GM12878 (cell line): ENCODE measurements around the gene TMEM109. TPM values are rescaled to one million over a fixed set of nuclear protein-coding genes. Genes with fewer than 3 reads are reported as not detected.
A peak's percentile ranks its signal among the peaks of the same experiment; 100 is the strongest.

Source experiments
- ATF7 ChIP-seq: fragments of 450-650 bp; IDR thresholded peaks from 2 replicates; pipeline ENCODE4 v1.6.1; 2016; ENCODE audit warnings: low read depth, mild to moderate bottlenecking
- CBX5 ChIP-seq: sonication (generic); IDR thresholded peaks from 2 replicates; pipeline ENCODE4 v1.6.1; 2016; ENCODE audit warnings: low read depth, moderate library complexity, mild to moderate bottlenecking, inconsistent platforms
- FOS ChIP-seq: IDR thresholded peaks from 3 replicates; pipeline ENCODE4 v1.6.1; 2011; ENCODE audit warnings: borderline replicate concordance; ENCODE audit not compliant: insufficient read length; ENCODE audit errors: extremely low read depth
- KDM1A ChIP-seq: fragments of 200-600 bp; sonication (generic); IDR thresholded peaks from 2 replicates; pipeline ENCODE4 v1.6.1; 2016; ENCODE audit warnings: borderline replicate concordance
- LARP7 ChIP-seq: fragments of 450-650 bp; IDR thresholded peaks from 2 replicates; pipeline ENCODE4 v1.6.1; 2017; ENCODE audit warnings: mild to moderate bottlenecking
- MTA3 ChIP-seq: IDR thresholded peaks from 2 replicates; pipeline ENCODE4 v1.6.1; 2012; ENCODE audit warnings: low read length, inconsistent platforms, borderline replicate concordance
- NFIC ChIP-seq: IDR thresholded peaks from 2 replicates; pipeline ENCODE4 v1.6.1; 2012; ENCODE audit warnings: low read depth, mild to moderate bottlenecking, inconsistent platforms, low read length, moderate library complexity
- NFYB ChIP-seq: IDR thresholded peaks from 2 replicates; pipeline ENCODE4 v1.6.1; 2011; ENCODE audit warnings: low read depth, mild to moderate bottlenecking, low read length, improper control_type of control experiment, moderate library complexity; ENCODE audit not compliant: insufficient read depth
- NRF1 ChIP-seq: conservative IDR thresholded peaks from 2 replicates; pipeline ENCODE4 v1.6.1; 2011; ENCODE audit warnings: mild to moderate bottlenecking, low read depth, low read length, improper control_type of control experiment
- RBBP5 ChIP-seq: fragments of 200-600 bp; sonication (generic); conservative IDR thresholded peaks from 2 replicates; pipeline ENCODE4 v1.6.1; 2016
- RUNX3 ChIP-seq: IDR thresholded peaks from 2 replicates; pipeline ENCODE4 v1.6.1; 2012; ENCODE audit warnings: low read length, inconsistent platforms
- SMAD1 ChIP-seq: fragments of 450-650 bp; IDR thresholded peaks from 2 replicates; pipeline ENCODE4 v1.6.1; 2018; ENCODE audit warnings: mild to moderate bottlenecking, low read depth; ENCODE audit not compliant: partially characterized antibody
- TAF1 ChIP-seq: IDR thresholded peaks from 2 replicates; pipeline ENCODE4 v1.6.1; 2011; ENCODE audit warnings: mild to moderate bottlenecking, low read depth, low read length, borderline replicate concordance
- TCF12 ChIP-seq: IDR thresholded peaks from 2 replicates; pipeline ENCODE4 v1.6.1; 2011; ENCODE audit warnings: low read depth, mild to moderate bottlenecking, low read length
- TCF3 ChIP-seq: IDR thresholded peaks from 2 replicates; pipeline ENCODE4 v1.6.1; 2012; ENCODE audit warnings: low read depth, mild to moderate bottlenecking, low read length, borderline replicate concordance; ENCODE audit not compliant: insufficient read depth
- polyA plus RNA-seq, 11 experiments: library from polyadenylated mRNA; depleted of rRNA in 4 of 11; unstranded in 6 of 11; stranded (reverse) in 5 of 11; fragments of >200 nt; fragmentation: Nextera tagmentation in 4 of 11; fragmentation: Illumina TruSeq in 1 of 11; extraction: Ambion mirVana in 4 of 11; extraction: Trizol in 1 of 11; gene quantifications; 1 replicate in 1 of 11; 2 replicates in 10 of 11; pipeline versions ENCODE4 v1.2.1 to v1.2.3, GENCODE V29; 2011 to 2016; ENCODE audit warnings: inconsistent platforms in 2 of 11, missing spikeins in 2 of 11, low read depth in 1 of 11
- total RNA-seq, 4 experiments: library from RNA; depleted of rRNA in 3 of 4; stranded (reverse); fragments of >200 nt in 3 of 4; fragmentation: Illumina TruSeq in 1 of 4; extraction: Trizol in 1 of 4; gene quantifications; 2 replicates each; pipeline versions ENCODE4 v1.2.1 to v1.2.3, GENCODE V29; 2013 to 2021
- TF ChIP-seq, protein P1 (sequence below): IDR thresholded peaks from 2 replicates; pipeline ENCODE4 v1.6.1; 2011; ENCODE audit warnings: borderline replicate concordance, low read depth, mild to moderate bottlenecking, moderate library complexity, low read length; ENCODE audit not compliant: insufficient read depth, poor library complexity, severe bottlenecking
- TF ChIP-seq, protein P2 (sequence below): fragments of 450-650 bp; IDR thresholded peaks from 2 replicates; pipeline ENCODE4 v1.6.1; 2018; ENCODE audit warnings: mild to moderate bottlenecking, low read depth, moderate library complexity; ENCODE audit not compliant: partially characterized antibody
- TF ChIP-seq, protein P3 (sequence below): IDR thresholded peaks from 2 replicates; pipeline ENCODE4 v1.6.1; 2012; ENCODE audit warnings: improper control_type of control experiment, low read depth, low read length; ENCODE audit not compliant: insufficient replicate concordance
- TF ChIP-seq, protein P4 (sequence below): IDR thresholded peaks from 2 replicates; pipeline ENCODE4 v1.6.1; 2011; ENCODE audit warnings: mild to moderate bottlenecking, low read depth, low read length, moderate library complexity; ENCODE audit not compliant: insufficient replicate concordance

TMEM109 gene
- total and polyA plus RNA-seq, 10 of the 15 experiments (the other 5 are each of a cell fraction or from before 2014, with no cell fraction given): 21.9 to 199 (median 85.2) TPM

DNA sequence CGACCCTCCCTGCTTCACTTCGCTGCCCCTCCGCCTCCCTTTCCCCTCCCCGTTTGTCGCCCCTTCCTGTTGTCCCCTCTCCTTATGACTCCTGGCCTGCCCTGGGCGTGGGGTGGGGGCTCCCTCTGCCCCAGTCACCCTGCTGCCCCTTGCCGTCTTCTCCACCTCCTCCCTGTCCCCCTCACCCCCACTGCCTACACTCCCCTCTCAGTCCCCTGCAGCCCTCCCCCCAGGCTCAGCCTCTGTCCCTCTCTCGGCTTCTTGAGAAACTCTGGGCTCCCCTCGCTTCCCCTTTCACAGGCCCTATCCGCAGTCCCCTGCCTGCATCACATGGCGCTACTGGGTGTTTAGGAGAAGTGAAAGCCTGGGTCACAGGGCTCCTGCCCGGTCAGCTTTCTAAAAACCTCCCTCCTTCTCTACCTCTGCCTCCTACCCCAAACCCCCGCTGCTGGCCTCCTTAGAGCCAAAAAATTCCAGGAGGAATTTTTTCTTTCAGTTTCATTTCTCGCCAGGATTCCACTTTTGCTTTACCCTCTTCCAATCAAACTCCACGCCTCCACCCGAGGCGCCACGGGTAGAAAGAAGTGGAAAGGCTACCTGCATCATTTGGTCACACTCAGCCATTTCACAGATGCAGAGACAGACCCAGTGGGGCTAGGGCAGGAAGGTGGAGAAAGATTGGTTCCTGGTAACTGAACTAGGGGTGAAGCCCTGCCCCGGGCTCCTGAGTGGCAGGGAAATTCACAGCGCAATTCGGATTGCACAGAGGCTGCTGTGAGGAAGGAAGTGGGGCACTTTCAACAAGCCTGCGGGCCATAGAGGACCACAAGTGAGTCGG lies 38.2 kb downstream of the TMEM109 start, which contains the start of gene SLC15A3 (continued):
- TF ChIP-seq, protein P1, sequence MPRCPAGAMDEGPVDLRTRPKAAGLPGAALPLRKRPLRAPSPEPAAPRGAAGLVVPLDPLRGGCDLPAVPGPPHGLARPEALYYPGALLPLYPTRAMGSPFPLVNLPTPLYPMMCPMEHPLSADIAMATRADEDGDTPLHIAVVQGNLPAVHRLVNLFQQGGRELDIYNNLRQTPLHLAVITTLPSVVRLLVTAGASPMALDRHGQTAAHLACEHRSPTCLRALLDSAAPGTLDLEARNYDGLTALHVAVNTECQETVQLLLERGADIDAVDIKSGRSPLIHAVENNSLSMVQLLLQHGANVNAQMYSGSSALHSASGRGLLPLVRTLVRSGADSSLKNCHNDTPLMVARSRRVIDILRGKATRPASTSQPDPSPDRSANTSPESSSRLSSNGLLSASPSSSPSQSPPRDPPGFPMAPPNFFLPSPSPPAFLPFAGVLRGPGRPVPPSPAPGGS: no peak
- TF ChIP-seq RBBP5 (no peak), NFYB (no peak), FOS (no peak), LARP7 (no peak), TCF12 (0 out of 2 replicates have a peak, but pooled peaks have one; percentile 37), KDM1A (no peak), MTA3 (no peak), NRF1 (no peak), TAF1 (peak; percentile 70; the same call in 1 of the 2 replicates), NFIC (peak; percentile 76; the same call in 1 of the 2 replicates), SMAD1 (peak; percentile 46), ATF7 (no peak; the same call in none of the 2 replicates), RUNX3 (peak; percentile 62), TCF3 (no peak), CBX5 (no peak)
- TF ChIP-seq, protein P2, sequence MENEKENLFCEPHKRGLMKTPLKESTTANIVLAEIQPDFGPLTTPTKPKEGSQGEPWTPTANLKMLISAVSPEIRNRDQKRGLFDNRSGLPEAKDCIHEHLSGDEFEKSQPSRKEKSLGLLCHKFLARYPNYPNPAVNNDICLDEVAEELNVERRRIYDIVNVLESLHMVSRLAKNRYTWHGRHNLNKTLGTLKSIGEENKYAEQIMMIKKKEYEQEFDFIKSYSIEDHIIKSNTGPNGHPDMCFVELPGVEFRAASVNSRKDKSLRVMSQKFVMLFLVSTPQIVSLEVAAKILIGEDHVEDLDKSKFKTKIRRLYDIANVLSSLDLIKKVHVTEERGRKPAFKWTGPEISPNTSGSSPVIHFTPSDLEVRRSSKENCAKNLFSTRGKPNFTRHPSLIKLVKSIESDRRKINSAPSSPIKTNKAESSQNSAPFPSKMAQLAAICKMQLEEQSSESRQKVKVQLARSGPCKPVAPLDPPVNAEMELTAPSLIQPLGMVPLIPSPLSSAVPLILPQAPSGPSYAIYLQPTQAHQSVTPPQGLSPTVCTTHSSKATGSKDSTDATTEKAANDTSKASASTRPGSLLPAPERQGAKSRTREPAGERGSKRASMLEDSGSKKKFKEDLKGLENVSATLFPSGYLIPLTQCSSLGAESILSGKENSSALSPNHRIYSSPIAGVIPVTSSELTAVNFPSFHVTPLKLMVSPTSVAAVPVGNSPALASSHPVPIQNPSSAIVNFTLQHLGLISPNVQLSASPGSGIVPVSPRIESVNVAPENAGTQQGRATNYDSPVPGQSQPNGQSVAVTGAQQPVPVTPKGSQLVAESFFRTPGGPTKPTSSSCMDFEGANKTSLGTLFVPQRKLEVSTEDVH: no peak
- TF ChIP-seq, protein P3, sequence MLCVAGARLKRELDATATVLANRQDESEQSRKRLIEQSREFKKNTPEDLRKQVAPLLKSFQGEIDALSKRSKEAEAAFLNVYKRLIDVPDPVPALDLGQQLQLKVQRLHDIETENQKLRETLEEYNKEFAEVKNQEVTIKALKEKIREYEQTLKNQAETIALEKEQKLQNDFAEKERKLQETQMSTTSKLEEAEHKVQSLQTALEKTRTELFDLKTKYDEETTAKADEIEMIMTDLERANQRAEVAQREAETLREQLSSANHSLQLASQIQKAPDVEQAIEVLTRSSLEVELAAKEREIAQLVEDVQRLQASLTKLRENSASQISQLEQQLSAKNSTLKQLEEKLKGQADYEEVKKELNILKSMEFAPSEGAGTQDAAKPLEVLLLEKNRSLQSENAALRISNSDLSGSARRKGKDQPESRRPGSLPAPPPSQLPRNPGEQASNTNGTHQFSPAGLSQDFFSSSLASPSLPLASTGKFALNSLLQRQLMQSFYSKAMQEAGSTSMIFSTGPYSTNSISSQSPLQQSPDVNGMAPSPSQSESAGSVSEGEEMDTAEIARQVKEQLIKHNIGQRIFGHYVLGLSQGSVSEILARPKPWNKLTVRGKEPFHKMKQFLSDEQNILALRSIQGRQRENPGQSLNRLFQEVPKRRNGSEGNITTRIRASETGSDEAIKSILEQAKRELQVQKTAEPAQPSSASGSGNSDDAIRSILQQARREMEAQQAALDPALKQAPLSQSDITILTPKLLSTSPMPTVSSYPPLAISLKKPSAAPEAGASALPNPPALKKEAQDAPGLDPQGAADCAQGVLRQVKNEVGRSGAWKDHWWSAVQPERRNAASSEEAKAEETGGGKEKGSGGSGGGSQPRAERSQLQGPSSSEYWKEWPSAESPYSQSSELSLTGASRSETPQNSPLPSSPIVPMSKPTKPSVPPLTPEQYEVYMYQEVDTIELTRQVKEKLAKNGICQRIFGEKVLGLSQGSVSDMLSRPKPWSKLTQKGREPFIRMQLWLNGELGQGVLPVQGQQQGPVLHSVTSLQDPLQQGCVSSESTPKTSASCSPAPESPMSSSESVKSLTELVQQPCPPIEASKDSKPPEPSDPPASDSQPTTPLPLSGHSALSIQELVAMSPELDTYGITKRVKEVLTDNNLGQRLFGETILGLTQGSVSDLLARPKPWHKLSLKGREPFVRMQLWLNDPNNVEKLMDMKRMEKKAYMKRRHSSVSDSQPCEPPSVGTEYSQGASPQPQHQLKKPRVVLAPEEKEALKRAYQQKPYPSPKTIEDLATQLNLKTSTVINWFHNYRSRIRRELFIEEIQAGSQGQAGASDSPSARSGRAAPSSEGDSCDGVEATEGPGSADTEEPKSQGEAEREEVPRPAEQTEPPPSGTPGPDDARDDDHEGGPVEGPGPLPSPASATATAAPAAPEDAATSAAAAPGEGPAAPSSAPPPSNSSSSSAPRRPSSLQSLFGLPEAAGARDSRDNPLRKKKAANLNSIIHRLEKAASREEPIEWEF: no peak
- TF ChIP-seq, protein P4, sequence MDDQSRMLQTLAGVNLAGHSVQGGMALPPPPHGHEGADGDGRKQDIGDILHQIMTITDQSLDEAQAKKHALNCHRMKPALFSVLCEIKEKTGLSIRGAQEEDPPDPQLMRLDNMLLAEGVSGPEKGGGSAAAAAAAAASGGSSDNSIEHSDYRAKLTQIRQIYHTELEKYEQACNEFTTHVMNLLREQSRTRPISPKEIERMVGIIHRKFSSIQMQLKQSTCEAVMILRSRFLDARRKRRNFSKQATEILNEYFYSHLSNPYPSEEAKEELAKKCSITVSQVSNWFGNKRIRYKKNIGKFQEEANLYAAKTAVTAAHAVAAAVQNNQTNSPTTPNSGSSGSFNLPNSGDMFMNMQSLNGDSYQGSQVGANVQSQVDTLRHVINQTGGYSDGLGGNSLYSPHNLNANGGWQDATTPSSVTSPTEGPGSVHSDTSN: peak; percentile 80
